ENCODE results near the gene CPXM2.

The CPXM2 gene

DNA sequence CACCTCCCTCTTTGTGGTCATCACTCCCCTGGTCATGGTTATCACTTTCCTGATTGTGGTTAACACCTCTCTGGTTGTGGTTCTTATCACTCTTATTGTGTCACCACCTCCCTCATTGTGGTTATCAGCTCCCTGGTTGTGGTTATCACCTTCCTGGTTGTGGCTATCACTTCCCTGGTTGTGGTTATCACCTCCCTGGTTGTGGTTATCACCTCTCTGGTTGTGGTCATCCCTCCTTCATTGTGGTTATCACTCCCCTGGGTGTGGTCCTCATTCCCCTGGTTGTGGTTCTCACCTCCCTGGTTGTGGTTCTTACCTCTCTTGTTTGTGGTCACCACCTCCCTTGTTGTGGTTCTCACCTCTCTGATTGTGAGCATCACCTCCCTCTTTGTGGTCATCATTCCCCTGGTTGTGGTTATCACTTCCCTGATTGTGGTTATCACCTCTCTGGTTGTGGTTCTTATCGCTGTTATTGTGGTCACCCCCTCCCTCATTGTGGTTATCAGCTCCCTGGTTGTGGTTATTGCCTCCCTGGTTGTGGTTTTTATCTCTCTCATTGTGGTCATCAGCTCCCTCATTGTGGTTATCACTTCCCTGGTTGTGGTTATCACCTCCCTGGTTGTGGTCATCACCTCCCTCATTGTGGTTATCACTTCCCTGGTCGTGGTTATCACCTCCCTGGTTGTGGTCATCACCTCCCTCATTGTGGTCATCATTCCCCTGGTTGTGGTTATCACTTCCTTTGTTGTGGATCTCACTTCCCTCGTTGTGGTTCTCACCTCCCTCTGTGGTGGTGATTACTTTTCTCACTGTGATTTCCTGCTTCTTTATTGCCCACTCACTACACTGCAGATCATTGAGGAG, 118.7 kb downstream of the CPXM2 start:
- no peak for DNase-seq (ENCODE audit: low spot score)

DNA sequence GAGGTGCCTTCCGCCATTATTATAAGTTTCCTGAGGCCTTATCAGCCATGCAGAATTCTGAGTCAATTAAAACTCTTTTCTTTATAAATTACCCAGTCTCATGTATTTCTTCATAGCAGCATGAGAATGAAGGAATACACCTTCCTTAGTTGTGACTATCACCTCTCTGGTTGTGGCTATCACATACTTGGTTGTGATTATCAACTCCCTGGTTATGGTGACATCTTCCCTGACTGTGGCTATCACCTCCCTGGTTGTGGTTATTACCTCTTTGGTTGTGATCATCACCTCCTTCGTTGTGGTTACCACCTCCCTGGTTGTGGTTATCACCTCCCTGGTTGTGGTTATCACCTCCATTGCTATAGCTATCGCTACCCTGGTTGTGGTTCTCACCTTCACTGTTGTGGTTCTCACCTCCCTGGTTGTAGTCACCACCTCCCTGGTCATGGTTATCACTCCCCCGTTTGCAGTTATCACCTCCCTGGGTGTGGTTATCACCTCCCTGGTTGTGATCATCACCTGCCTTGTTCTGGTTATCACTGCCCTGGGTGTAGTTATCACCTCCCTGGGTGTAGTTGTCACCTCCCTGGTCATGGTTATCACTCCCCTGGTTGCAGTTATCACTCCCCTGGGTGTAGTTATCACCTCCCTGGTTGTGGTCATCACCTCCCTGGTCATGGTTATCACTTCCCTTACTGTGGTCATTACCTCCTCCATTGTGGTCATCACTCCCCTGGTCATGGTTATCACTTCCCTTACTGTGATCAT, 119.5 kb downstream of the CPXM2 start:
- no peak for DNase-seq (ENCODE audit: low spot score)

GRCh38 chr10:123769647-123770046, 122.0 kb downstream of the CPXM2 start:
- no peak for DNase-seq (ENCODE audit: low spot score)

- no peak for DNase-seq (ENCODE audit: low spot score)
These were observed 124.8 kb downstream of the CPXM2 start for GRCh38 chr10:123766761-123767160.

- no peak for DNase-seq (ENCODE audit: low spot score)
These were observed 125.6 kb downstream of the CPXM2 start for GRCh38 chr10:123766012-123766411.

- no peak for DNase-seq (ENCODE audit: low spot score)
These were observed 129.9 kb downstream of the CPXM2 start for GRCh38 chr10:123761666-123762230.

DNA sequence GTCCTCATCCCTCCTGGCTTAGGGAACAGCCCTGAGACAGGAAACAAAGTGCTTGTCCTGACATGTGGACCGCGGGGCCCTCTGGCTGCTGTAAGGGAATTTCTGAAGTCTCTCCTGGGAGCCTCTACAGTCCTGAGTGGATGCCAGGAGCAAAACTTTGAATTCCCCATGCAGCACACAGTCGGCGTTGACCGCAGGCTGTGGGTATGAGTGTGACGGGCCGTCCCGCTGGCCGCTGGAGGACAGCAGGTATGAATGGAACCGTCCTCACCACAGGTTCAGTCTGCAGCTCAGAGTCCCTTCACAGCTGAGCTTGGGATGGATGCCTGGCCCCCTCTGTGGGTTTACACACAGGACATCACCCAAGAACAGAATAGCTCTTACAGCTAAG, 130.6 kb downstream of the CPXM2 start:
- no peak for DNase-seq (ENCODE audit: low spot score)

GRCh38 chr10:123760356-123761037, 131.1 kb downstream of the CPXM2 start:
- no peak for DNase-seq (ENCODE audit: low spot score)

DNA sequence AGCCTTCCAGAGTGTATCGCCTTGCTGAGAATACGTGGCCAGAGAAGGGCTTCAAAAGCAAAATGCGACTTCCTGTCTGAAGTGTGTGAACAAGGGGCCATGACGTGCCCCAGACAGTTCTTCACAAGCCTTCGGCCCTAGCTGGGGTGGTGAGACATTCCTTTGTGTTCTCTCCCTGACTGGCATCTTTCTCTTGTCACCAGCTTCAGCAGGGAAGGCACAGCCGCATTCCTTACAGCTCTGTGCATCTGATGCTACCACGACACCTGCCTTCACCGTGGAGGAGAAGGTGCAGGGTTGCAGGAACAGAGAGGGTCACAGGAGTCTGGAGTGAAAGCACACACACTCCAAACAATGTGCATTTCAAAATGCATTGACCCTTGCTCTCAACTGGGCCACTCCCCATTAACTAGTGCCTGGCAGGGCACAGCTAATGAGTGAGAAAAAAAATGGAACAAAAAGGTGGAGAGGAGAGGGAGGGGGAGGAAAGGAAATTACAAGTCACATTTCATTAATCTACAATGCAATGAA, 132.0 kb downstream of the CPXM2 start:
- no peak for DNase-seq (ENCODE audit: low spot score)

DNA sequence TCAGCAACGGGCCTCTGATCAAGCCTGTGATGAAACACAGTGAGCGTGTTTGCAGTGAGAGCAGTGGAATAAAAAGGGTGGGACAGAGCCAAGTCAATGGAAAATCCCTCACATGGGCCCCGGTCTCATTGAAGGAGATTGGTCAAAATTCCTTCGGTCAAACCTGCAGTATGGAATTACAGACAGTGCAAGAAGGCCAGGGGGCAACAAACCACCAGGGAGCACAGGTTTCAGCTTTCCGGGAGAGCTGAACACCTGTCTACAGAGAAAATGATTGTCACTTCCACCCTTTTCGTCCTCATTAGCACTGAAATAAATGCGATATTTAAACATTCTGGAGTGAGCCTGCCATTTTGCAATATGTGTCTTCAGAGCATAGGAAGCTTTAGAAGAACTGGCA, 132.6 kb downstream of the CPXM2 start:
- no peak for DNase-seq (ENCODE audit: low spot score)

DNA sequence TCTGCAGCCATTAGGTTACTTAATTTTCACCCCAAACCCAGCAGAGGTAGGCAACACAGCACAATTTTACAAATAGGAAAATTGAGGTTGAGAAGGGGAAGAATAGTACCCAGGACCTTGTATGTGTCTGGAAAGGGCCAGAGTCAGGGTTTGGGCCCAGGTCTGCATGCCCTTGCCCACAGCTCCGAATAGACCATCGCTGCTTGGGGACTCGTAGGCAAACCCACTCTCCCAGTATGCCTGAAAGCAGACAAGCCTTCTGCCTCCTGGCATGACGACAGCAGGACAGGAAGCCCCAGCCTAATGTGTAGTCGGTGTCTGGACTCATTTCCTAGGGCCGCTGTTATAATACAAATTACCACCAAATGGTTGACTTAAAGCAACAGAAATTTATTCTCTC, 133.8 kb downstream of the CPXM2 start:
- no peak for DNase-seq (ENCODE audit: low spot score)

GRCh38 chr10:123755061-123755460, 136.5 kb downstream of the CPXM2 start:
- DNase-seq (ENCODE audit: low spot score): no peak

DNA sequence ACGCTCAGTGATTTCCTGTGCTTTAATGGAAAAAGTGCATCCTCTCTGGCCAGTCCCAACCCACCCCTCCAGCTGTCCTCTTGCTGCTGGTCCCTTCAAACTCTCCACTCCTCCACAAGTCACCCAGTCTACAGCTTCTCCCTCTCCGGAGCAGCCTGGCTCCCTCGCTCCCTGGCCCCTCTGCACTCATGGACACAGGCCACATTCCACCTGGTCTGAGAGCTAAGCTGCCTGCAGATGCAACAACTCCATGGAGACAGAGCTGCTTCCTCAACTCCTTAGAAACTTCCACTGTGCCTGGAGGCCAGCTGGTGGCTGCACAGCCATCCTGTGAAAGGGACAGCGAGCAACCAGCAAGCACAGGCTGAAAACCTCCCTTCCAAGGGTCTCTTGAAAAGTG, 137.5 kb downstream of the CPXM2 start:
- DNase-seq (ENCODE audit: low spot score): no peak

DNA sequence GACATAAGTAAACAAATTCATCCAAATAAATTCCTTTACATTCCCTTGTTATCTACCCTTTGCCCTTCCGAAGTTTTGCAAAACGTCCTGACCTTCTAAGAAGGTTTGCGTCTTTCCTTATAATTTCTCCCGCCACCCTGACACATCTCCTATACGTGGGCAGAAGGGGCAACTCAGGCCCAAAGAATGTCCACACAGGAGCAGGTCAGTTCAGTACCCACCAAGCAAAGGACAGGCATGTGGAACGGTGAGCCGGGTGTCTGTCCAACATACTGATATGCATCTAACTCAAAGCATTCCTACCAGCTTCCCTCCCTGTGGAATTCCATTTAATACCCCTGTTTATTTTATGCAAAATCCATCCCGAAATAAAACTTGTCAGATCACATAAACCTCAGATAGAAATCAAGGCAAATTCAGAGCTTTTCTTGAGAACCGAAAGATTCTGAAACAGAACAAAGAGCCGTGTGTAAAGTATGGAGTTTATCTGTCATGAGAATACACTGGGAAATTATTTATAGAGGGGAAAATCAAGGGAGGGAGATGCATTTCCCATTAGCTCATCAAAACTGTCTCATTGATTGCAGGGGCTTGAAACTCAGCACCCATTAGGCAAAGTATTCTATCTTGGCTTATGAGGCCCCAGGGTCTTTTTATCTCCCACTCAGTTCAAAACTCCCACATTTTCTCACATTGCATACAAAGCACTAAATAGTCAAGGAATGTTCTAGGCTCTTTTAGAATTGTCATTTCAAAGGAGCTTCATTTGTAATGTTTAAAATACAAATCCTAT, 140.1 kb downstream of the CPXM2 start:
- no peak for DNase-seq (ENCODE audit: low spot score)

- DNase-seq (ENCODE audit: low spot score): no peak
These were observed 140.7 kb downstream of the CPXM2 start for GRCh38 chr10:123750901-123751300.

- DNase-seq (ENCODE audit: low spot score): no peak
These were observed 142.9 kb downstream of the CPXM2 start for GRCh38 chr10:123748711-123749110.

DNA sequence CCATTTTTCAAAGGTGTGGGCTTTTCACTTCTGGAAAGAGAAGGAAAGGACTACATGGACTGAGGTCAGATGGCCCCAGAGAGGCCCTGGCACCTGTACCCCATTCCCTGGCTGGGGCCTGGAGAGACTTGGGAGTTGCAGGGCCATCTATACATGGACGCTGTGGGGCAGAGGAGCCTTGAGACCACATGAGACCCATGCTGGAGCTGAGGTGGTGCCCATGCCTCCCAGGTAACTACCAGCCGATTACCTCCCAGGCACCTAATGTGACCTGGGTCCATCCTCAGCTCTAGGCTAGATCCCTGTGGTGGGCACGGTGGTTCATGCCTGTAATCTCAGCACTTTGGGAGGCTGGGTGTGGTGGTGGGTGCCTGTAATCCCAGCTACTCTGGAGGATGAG, 144.2 kb downstream of the CPXM2 start:
- DNase-seq (ENCODE audit: low spot score): no peak

GRCh38 chr10:123746942-123747341, 144.7 kb downstream of the CPXM2 start:
- no peak for DNase-seq (ENCODE audit: low spot score)

DNA sequence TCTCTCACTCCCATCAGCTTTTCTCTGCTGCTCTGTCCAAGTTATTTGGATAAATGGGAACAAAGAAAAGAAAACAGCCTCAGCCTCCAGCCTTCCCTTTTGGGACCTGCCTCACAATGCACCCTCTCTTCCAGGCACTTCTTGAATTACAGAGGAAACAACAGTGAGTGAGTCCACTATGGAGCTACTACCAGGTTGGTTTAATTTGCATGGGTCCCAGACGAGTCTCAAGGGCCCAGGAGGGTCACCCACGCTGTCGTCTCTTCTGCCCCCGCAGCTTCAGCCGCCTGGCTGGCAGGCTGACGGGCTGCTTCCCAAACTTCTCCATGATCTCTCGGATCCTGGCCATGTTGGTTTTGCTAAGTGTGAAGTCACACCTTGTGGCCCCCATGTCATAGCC, 145.1 kb downstream of the CPXM2 start:
- DNase-seq (ENCODE audit: low spot score): no peak

GRCh38 chr10:123746061-123746460, 145.5 kb downstream of the CPXM2 start:
- no peak for DNase-seq (ENCODE audit: low spot score)

DNA sequence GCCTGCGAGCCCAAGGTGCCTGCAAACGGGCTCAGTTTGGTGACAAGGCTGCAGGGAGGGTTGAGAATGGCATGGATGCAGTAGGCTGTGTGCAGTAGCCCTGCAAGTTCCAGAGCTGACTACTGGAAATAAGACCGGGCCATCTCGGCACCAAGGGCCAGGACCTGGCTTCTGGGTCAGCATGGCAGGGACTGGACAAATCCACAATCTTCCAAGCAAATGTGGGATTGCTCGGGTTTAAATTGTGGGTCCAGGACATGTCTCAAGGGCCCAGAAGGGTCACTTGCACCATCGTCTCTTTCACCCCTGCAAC, 147.4 kb downstream of the CPXM2 start:
- DNase-seq (ENCODE audit: low spot score): no peak
